HL-60 (cell line): ENCODE data around the gene PLSCR4.

Experiments used
- DNase-seq, 2 experiments: peaks; one replicate each; pipeline ENCODE4 v3.0.0-alpha.2; 2010 to 2020; ENCODE audit warnings: low read depth in 1 of 2, low spot score in 1 of 2
- H3K27ac ChIP-seq: fragments of 250-450 bp; sonication (Bioruptor Pico); replicated peaks from 2 replicates; pipeline ENCODE4 v1.5.1; 2020; ENCODE audit warnings: mild to moderate bottlenecking, moderate library complexity
- H3K27me3 ChIP-seq: fragments of 250-450 bp; sonication (Bioruptor Pico); 2 replicates; pipeline ENCODE4 v1.5.1; 2021; ENCODE audit warnings: mild to moderate bottlenecking, moderate library complexity; ENCODE audit not compliant: insufficient read depth, poor library complexity, severe bottlenecking
- H3K4me3 ChIP-seq: replicated peaks from 2 replicates; pipeline ENCODE4 v1.5.1; 2011; ENCODE audit warnings: mild to moderate bottlenecking, control low read depth, low read length; ENCODE audit not compliant: insufficient read depth
- CTCF ChIP-seq: IDR thresholded peaks from one replicate; pipeline ENCODE4 v1.5.1; 2011; ENCODE audit warnings: low read length, control low read depth, inconsistent platforms; ENCODE audit not compliant: insufficient read depth
- GABPA ChIP-seq: IDR thresholded peaks from 2 replicates; pipeline ENCODE4 v1.6.1; 2012; ENCODE audit warnings: low read depth
- POLR2AphosphoS5 ChIP-seq: IDR thresholded peaks from 2 replicates; pipeline ENCODE4 v1.6.1; 2012; ENCODE audit warnings: low read depth
- REST ChIP-seq: IDR thresholded peaks from 2 replicates; pipeline ENCODE4 v1.6.1; 2012; ENCODE audit warnings: low read depth; ENCODE audit not compliant: insufficient replicate concordance
- SPI1 ChIP-seq: IDR thresholded peaks from 2 replicates; pipeline ENCODE4 v1.6.1; 2012; ENCODE audit warnings: low read depth, mild to moderate bottlenecking, borderline replicate concordance

Gene PLSCR4

GRCh38 chr3:146187334-146187950 lies 63.5 kb downstream of the PLSCR4 start:
- no peak overlapping the region for H3K27ac ChIP-seq
- no peak for DNase-seq
- H3K4me3 ChIP-seq, result no peak overlapping the region
- TF ChIP-seq SPI1 (no peak), GABPA (no peak), CTCF (no peak), REST (no peak), POLR2AphosphoS5 (no peak)
- no peaks in the 10 kb centered on the region for H3K27me3 ChIP-seq

GRCh38 chr3:146184241-146185015 lies 66.5 kb downstream of the PLSCR4 start:
- Histone ChIP-seq H3K27me3 (no peaks in the 10 kb centered on the region), H3K4me3 (no peak overlapping the region), H3K27ac (no peak overlapping the region)
- TF ChIP-seq POLR2AphosphoS5 (no peak), SPI1 (no peak), GABPA (no peak), CTCF (no peak), REST (no peak)
- DNase-seq, result no peak

GRCh38 chr3:146181216-146181615 lies 69.7 kb downstream of the PLSCR4 start:
- DNase-seq, result no peak
- Histone ChIP-seq H3K27me3 (no peaks in the 10 kb centered on the region), H3K4me3 (no peak overlapping the region), H3K27ac (no peak overlapping the region)
- TF ChIP-seq GABPA, result no peak
- TF ChIP-seq POLR2AphosphoS5, result no peak
- no peak for TF ChIP-seq REST
- TF ChIP-seq SPI1, result no peak
- no peak for TF ChIP-seq CTCF
